BLaER1 treated with 17β-estradiol and CSF1 and Interleukin-3, amounts not matched to agents 10 nM and 100 nM (cell line): ENCODE data around the gene ACACB.

Experiments
- H3K27ac ChIP-seq, 11 experiments: shearing (Covaris generic); formaldehyde crosslinking; 2 replicates each; pipeline ENCODE4 v1.8.1; 2022
- H3K27me3 ChIP-seq, 11 experiments: shearing (Covaris generic); formaldehyde crosslinking; 2 replicates each; pipeline ENCODE4 v1.8.1; 2022
- H3K36me3 ChIP-seq, 11 experiments: shearing (Covaris generic); formaldehyde crosslinking; 2 replicates each; pipeline ENCODE4 v1.8.1; 2022
- H3K4me1 ChIP-seq, 10 experiments: shearing (Covaris generic); formaldehyde crosslinking; 2 replicates each; pipeline ENCODE4 v1.8.1; 2022
- H3K4me2 ChIP-seq, 11 experiments: shearing (Covaris generic); formaldehyde crosslinking; 2 replicates each; pipeline ENCODE4 v1.8.1; 2022
- H3K4me3 ChIP-seq, 10 experiments: shearing (Covaris generic); formaldehyde crosslinking; 2 replicates each; pipeline ENCODE4 v1.8.1; 2022
- H3K9ac ChIP-seq, 11 experiments: shearing (Covaris generic); formaldehyde crosslinking; 2 replicates each; pipeline ENCODE4 v1.8.1; 2022
- H3K9me3 ChIP-seq, 11 experiments: shearing (Covaris generic); formaldehyde crosslinking; replicated peaks in 1 of 11; 2 replicates each; pipeline ENCODE4 v1.8.1; 2022
- H4K20me1 ChIP-seq, 11 experiments: shearing (Covaris generic); formaldehyde crosslinking; 2 replicates each; pipeline ENCODE4 v1.8.1; 2022
- Cebpa-rat ChIP-seq, 11 experiments: shearing (Covaris generic); IDR thresholded peaks; 2 replicates each; pipeline ENCODE4 v1.8.1; 2022

The ACACB gene

DNA sequence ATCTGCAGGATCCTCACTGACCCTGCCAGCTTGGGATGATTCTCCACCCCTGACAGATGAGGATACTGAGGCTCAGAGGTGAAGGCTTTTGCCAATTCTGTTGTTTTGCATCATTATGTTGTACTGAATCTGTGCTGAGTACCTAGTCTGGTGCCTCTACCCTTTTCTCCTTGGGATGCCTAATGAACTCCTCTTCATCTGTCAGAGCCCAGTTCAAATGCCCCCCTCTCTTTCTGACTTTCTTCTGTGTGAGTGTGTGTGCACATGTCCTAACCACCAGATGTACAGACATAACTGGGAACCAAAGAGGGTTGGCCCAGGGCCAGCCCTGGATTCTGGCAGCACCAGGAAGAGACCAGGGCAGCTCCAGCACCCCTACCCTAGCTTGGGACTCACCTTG is 169.9 kb downstream of the ACACB start:
- Histone ChIP-seq H3K9me3 (no peaks in the 10 kb centered on the region), H3K9ac (no peak overlapping the region), H3K4me2 (no peak overlapping the region), H3K27ac (no peak overlapping the region), H4K20me1 (no peaks in the 10 kb centered on the region), H3K27me3 (no peaks in the 10 kb centered on the region), H3K36me3 (no peaks in the 10 kb centered on the region), H3K4me1 (no peaks in the 10 kb centered on the region), H3K4me3 (no peak overlapping the region)
- TF ChIP-seq Cebpa-rat (IDR thresholded peaks at IDR 0.05), result no peak

DNA sequence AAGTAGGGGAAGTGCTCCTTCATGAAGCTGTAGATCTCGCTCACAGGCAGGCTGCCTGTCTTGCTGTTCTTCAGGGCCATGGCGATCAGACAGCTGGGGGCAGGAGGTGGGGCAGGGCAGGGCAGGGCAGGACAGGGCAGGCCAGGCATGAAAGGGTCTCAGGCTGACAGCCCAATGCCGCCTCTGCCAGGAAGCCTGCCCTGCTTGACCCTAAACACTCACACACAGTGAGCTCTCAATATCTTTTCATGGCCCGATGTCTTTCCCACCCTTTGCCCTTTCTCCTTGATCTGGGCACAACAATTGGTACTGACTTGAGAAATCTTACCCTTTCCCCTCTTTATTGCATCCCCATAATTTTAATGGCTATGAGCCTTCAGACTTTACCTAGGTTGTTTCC is 170.3 kb downstream of the ACACB start:
- no peak for TF ChIP-seq Cebpa-rat (IDR thresholded peaks at IDR 0.05)
- Histone ChIP-seq H3K9ac (no peak overlapping the region), H3K4me3 (no peak overlapping the region), H3K4me2 (no peak overlapping the region), H3K36me3 (no peaks in the 10 kb centered on the region), H3K27ac (no peak overlapping the region), H3K27me3 (peaks cover 0 to 3% (median 0%) of the 10 kb centered on the region in 11 experiments; a peak in 4 of 22 replicates), H3K9me3 (no peaks in the 10 kb centered on the region), H3K4me1 (no peaks in the 10 kb centered on the region), H4K20me1 (no peaks in the 10 kb centered on the region)

DNA sequence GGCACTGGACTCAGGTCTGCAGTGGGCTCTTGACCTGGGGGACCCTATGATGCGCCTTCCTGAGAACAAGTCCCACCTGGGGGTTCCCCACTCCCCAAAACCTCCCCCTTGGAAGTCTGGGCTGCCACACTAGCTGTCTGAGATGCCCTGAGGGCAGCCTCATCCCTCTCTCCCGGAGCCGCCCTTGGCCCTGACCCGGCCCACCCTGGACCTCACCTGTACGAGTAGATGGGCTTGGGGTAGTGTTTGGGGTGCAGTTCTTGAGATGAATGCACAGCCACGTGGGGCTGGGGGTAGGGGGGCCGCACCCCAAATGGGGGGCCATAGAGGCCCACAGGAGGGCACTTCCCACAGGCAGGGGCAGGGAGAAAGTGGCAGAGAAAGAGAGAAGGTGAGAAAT is 170.8 kb downstream of the ACACB start:
- H3K36me3 ChIP-seq, result no peaks in the 10 kb centered on the region
- H3K27me3 ChIP-seq, result peaks cover 0 to 8% (median 0%) of the 10 kb centered on the region in 11 experiments; a peak in 4 of 22 replicates
- H3K4me3 ChIP-seq, result no peak overlapping the region
- no peaks in the 10 kb centered on the region for H4K20me1 ChIP-seq
- no peak overlapping the region for H3K9ac ChIP-seq
- no peaks in the 10 kb centered on the region for H3K9me3 ChIP-seq
- no peak for TF ChIP-seq Cebpa-rat (IDR thresholded peaks at IDR 0.05)
- no peak overlapping the region for H3K4me2 ChIP-seq
- no peak overlapping the region for H3K27ac ChIP-seq
- no peaks in the 10 kb centered on the region for H3K4me1 ChIP-seq

DNA sequence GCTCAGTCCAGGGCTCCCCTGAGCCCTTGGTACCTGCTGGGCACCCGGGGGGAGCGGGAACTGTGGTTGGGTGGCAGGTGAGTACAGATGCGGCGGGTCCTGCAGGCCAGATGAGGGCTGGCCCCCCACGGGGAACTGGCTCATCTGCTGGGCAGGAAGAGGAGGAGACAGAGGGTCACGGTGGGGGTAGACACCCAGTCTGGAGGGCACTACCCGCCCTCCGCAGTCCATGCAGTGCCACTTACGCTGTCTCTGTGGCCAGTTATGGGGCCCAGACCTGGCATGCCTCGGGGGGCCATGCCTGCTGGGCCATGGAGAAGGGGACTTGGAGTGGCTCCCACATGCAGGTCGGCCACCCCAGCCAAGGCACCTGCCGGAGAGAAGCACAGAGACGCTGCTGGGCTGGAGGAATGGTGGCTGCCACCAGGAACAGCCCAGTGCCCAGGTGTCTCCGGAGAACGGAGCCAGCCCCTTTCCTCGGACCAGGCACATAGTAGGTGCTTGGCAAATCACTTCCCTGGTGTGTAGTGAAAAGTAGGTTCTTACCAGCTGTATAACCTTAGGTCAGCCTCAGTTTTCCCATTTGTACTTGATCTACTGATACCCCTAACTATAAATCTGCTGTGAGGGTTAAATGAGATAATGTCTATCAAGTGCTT is 171.6 kb downstream of the ACACB start:
- TF ChIP-seq Cebpa-rat (IDR thresholded peaks at IDR 0.05), result no peak
- Histone ChIP-seq H3K27ac (no peak overlapping the region), H3K9ac (no peak overlapping the region), H3K9me3 (no peaks in the 10 kb centered on the region), H3K4me1 (no peaks in the 10 kb centered on the region), H3K4me3 (no peak overlapping the region), H3K36me3 (no peaks in the 10 kb centered on the region), H3K27me3 (peaks cover 0 to 8% (median 0%) of the 10 kb centered on the region in 11 experiments; a peak in 4 of 22 replicates), H4K20me1 (no peaks in the 10 kb centered on the region), H3K4me2 (no peak overlapping the region)

DNA sequence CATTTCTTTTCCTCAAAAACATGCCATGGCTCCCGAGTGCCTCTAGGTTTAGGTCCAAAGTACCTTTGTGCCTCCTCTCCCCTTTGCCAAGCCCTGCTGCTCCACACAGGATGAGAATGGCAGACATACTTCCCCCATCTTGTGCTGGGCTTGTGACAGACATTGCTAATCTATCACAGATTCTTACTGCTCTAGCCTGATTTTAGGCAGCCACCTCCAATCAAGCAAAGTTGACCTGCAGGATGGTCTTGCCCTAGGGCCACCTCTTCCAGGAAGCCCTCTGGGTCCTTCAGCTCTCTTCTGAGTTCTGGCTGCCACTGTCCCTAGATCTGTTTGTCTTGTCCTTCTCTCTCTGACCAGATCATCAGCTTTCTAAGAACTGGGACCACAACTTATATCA is 172.2 kb downstream of the ACACB start:
- Histone ChIP-seq H4K20me1 (no peaks in the 10 kb centered on the region), H3K27ac (no peak overlapping the region), H3K4me2 (no peak overlapping the region), H3K9ac (no peak overlapping the region), H3K36me3 (no peaks in the 10 kb centered on the region), H3K9me3 (no peaks in the 10 kb centered on the region), H3K4me3 (no peak overlapping the region), H3K27me3 (peaks cover 0 to 8% (median 0%) of the 10 kb centered on the region in 11 experiments; a peak in 4 of 22 replicates), H3K4me1 (no peaks in the 10 kb centered on the region)
- TF ChIP-seq Cebpa-rat (IDR thresholded peaks at IDR 0.05), result no peak

DNA sequence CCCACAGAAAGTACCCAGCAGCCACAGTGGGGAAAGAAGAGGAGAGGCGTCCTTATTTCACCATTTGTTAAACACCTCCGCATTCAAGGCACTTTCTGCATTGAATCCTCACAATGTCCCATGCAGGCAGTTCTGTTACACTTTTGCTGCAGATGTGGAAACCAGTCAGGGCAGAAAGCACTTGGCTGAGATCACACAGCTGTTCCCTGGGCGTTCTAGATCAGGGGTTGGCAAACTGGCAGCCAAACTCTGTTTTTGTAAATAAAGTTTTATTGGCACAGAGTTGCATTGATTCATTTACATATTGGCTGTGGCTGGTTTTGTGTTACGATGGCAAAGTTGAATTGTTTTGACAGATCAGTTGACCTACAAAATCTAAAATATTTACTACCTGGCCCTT is 172.6 kb downstream of the ACACB start:
- no peaks in the 10 kb centered on the region for H3K9me3 ChIP-seq
- H3K9ac ChIP-seq, result no peak overlapping the region
- no peak overlapping the region for H3K4me2 ChIP-seq
- H3K4me3 ChIP-seq, result no peak overlapping the region
- TF ChIP-seq Cebpa-rat (IDR thresholded peaks at IDR 0.05), result no peak
- H3K27me3 ChIP-seq, result peaks cover 0 to 8% (median 0%) of the 10 kb centered on the region in 11 experiments; a peak in 4 of 22 replicates
- H3K27ac ChIP-seq, result no peak overlapping the region
- H4K20me1 ChIP-seq, result no peaks in the 10 kb centered on the region; a peak in 1 of 22 replicates
- no peaks in the 10 kb centered on the region for H3K36me3 ChIP-seq
- no peaks in the 10 kb centered on the region for H3K4me1 ChIP-seq

DNA sequence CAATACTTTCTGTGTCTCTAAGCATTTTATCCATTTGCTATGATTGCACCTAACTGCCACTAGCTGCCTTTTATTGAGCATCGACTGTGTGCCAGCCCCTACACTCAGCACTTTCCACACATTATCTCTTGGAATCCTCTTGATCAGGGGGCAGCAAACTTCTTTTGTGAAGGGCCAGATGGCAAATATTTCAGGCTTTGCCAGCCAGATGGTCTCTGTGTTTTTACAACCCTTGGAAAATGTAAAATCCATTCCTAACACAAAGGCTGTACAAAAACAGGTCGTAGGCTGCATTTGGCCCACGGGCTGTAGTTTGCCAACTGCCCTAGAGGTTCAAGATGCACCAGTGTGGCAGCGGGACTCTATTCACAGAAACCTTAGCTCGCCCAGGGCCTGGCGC is 173.2 kb downstream of the ACACB start:
- H4K20me1 ChIP-seq, result no peaks in the 10 kb centered on the region; a peak in 2 of 22 replicates
- no peak overlapping the region for H3K9ac ChIP-seq
- H3K36me3 ChIP-seq, result no peaks in the 10 kb centered on the region
- TF ChIP-seq Cebpa-rat (IDR thresholded peaks at IDR 0.05), result no peak
- no peak overlapping the region for H3K4me2 ChIP-seq
- no peak overlapping the region for H3K27ac ChIP-seq
- H3K4me1 ChIP-seq, result no peaks in the 10 kb centered on the region
- peaks cover 0 to 8% (median 0%) of the 10 kb centered on the region in 11 experiments; a peak in 4 of 22 replicates for H3K27me3 ChIP-seq
- no peak overlapping the region for H3K4me3 ChIP-seq
- no peaks in the 10 kb centered on the region for H3K9me3 ChIP-seq

DNA sequence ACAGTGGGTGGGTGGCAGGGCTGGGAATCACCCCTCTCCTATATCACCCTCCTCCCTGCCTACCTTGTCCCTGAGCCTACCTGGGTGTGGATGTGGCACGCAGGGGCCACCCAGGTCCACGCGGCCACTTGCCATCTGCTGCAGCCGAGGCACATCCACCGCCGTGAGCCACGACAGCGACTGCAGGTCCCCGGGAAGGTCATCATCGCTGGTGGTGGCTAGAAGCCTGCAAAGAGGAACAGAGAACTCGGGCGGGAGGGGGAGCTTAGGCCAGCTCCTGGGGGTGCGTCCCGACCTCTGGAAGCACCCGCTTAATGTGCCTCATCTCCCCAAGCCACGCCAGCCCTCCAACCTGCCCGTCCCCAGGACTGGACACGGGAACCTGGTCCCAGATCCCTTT is 173.7 kb downstream of the ACACB start:
- H3K27me3 ChIP-seq, result peaks cover 0 to 8% (median 0%) of the 10 kb centered on the region in 11 experiments; a peak in 4 of 22 replicates
- no peaks in the 10 kb centered on the region; a peak in 2 of 22 replicates for H4K20me1 ChIP-seq
- no peak for TF ChIP-seq Cebpa-rat (IDR thresholded peaks at IDR 0.05)
- no peak overlapping the region for H3K9ac ChIP-seq
- H3K36me3 ChIP-seq, result no peaks in the 10 kb centered on the region
- no peaks in the 10 kb centered on the region for H3K4me1 ChIP-seq
- no peak overlapping the region for H3K4me3 ChIP-seq
- no peaks in the 10 kb centered on the region for H3K9me3 ChIP-seq
- no peak overlapping the region for H3K27ac ChIP-seq
- no peak overlapping the region for H3K4me2 ChIP-seq

DNA sequence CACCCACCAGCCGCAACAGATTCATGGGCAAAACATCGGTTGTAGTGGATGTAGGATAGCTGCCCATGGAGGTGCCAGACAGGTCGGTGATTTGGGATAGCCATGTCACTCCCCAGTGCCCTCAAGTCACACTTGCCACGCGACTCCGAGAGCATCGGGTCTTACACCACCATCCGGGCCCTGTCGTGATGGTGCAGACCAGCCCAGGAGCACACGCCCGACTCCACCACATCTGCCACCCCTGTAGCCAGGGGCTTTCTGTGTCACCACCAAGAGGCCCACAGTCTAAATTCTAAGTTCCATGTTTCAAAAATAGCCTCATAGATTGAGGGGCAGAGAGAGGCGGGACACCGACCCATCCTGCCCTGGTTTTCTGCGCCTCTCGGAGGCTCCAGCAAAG is 174.7 kb downstream of the ACACB start:
- Histone ChIP-seq H3K4me1 (no peaks in the 10 kb centered on the region), H3K27me3 (peaks cover 0 to 10% (median 0%) of the 10 kb centered on the region in 11 experiments; a peak in 4 of 22 replicates), H3K27ac (no peak overlapping the region), H3K4me3 (no peak overlapping the region), H3K4me2 (no peak overlapping the region), H4K20me1 (peaks cover 0 to 3% (median 0%) of the 10 kb centered on the region in 11 experiments; a peak in 2 of 22 replicates), H3K36me3 (no peaks in the 10 kb centered on the region), H3K9me3 (no peaks in the 10 kb centered on the region), H3K9ac (no peak overlapping the region)
- no peak for TF ChIP-seq Cebpa-rat (IDR thresholded peaks at IDR 0.05)
